ENCODE results near the gene CAMK2B.

- TF ChIP-seq, protein P1, sequence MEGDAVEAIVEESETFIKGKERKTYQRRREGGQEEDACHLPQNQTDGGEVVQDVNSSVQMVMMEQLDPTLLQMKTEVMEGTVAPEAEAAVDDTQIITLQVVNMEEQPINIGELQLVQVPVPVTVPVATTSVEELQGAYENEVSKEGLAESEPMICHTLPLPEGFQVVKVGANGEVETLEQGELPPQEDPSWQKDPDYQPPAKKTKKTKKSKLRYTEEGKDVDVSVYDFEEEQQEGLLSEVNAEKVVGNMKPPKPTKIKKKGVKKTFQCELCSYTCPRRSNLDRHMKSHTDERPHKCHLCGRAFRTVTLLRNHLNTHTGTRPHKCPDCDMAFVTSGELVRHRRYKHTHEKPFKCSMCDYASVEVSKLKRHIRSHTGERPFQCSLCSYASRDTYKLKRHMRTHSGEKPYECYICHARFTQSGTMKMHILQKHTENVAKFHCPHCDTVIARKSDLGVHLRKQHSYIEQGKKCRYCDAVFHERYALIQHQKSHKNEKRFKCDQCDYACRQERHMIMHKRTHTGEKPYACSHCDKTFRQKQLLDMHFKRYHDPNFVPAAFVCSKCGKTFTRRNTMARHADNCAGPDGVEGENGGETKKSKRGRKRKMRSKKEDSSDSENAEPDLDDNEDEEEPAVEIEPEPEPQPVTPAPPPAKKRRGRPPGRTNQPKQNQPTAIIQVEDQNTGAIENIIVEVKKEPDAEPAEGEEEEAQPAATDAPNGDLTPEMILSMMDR (optimal IDR thresholded peaks at IDR 0.05 in 1 of 3, IDR thresholded peaks at IDR 0.05 in 1 of 3, conservative IDR thresholded peaks at IDR 0.05 in 1 of 3; ENCODE audit: extremely low read depth in 1 of 3, insufficient read depth in 2 of 3, low read length in 3 of 3), result no peak
- TF ChIP-seq EZH2 (IDR thresholded peaks at IDR 0.05; ENCODE audit: low read length), result no peak
Measured at GRCh38 chr7:44374007-44374763, 48.8 kb upstream of the CAMK2B start.
